A549 (cell line): Measurements from ENCODE around the gene AKR7A3. TPM values are rescaled to one million over a fixed set of nuclear protein-coding genes. Genes with fewer than 3 reads are reported as not detected.
A peak's percentile ranks its signal among the peaks of the same experiment; 100 is the strongest.

Source experiments
- ATAC-seq, 2 experiments: fragments of 200-7000 bp in 1 of 2; fragments of >200 bp in 1 of 2; cut with Nextera tagmentation in 1 of 2; cut with Tn5 transposase in 1 of 2; 3 replicates each; pipeline versions ENCODE4 v1.8.0 to v1.9.1; 2018 to 2020; ENCODE audit warnings: mild to moderate bottlenecking in 1 of 2, moderate library complexity in 1 of 2
- CTCF ChIA-PET: fragments of 300-600 bp; sonication (Branson Sonifier 250); formaldehyde crosslinking; extraction: SDS; loops from one replicate; lab custom pipeline; 2021; ENCODE audit warnings: antibody characterized with exemption, inconsistent platforms; lab: Yijun Ruan, JAX
- POLR2A ChIA-PET: fragments of 350-600 bp; formaldehyde crosslinking; extraction: SDS; loops from one replicate; lab custom pipeline; 2021; ENCODE audit warnings: antibody characterized with exemption, inconsistent platforms; lab: Yijun Ruan, JAX
- DNase-seq, 2 experiments: peaks; one replicate each; pipeline versions ENCODE4 v3.0.0 to v3.0.0-alpha.2; 2011 to 2016; ENCODE audit warnings: low read depth in 1 of 2, low spot score in 1 of 2
- FAIRE-seq: peaks from 2 replicates; lab custom pipeline; 2011; peaks lifted over from hg19 to GRCh38; lab: Jason Lieb, UNC
- H3K27ac ChIP-seq, 2 experiments: fragments of >200 bp; sonication (Bioruptor Twin); formaldehyde crosslinking; 3 replicates each; pipeline ENCODE4 v1.5.1; 2016 to 2017
- H3K4me1 ChIP-seq: fragments of >200 bp; sonication (Bioruptor Twin); formaldehyde crosslinking; 3 replicates; pipeline ENCODE4 v1.6.1; 2016
- H3K4me2 ChIP-seq: fragments of >200 bp; sonication (Bioruptor Twin); formaldehyde crosslinking; 3 replicates; pipeline ENCODE4 v1.6.1; 2016
- H3K4me3 ChIP-seq: fragments of >200 bp; sonication (Bioruptor Twin); formaldehyde crosslinking; 3 replicates; pipeline ENCODE4 v1.5.1; 2016
- H3K9me3 ChIP-seq: fragments of >200 bp; sonication (Bioruptor Twin); formaldehyde crosslinking; 3 replicates; pipeline ENCODE4 v1.6.1; 2016
- ESRRA ChIP-seq: fragments of 150-350 bp; IDR thresholded peaks from 2 replicates; pipeline ENCODE4 v1.6.1; 2014; ENCODE audit warnings: mild to moderate bottlenecking, low read length, borderline replicate concordance
- FOXS1 ChIP-seq: fragments of 250-450 bp; sonication (Bioruptor Pico); IDR thresholded peaks from 2 replicates; pipeline ENCODE4 v1.5.0; 2020; ENCODE audit warnings: mild to moderate bottlenecking, moderate library complexity
- HOXA7 ChIP-seq: fragments of 250-450 bp; sonication (Bioruptor Pico); IDR thresholded peaks from 2 replicates; pipeline ENCODE4 v1.5.0; 2020; ENCODE audit warnings: mild to moderate bottlenecking, moderate library complexity
- HOXB13 ChIP-seq: fragments of 250-450 bp; sonication (Bioruptor Pico); IDR thresholded peaks from 2 replicates; pipeline ENCODE4 v1.5.0; 2020; ENCODE audit warnings: low read depth, mild to moderate bottlenecking, moderate library complexity
- HOXB5 ChIP-seq: fragments of 250-450 bp; sonication (Bioruptor Pico); IDR thresholded peaks from 2 replicates; pipeline ENCODE4 v1.5.0; 2020; ENCODE audit warnings: mild to moderate bottlenecking, moderate library complexity
- KDM1A ChIP-seq: fragments of 200-600 bp; sonication (generic); IDR thresholded peaks from 2 replicates; pipeline ENCODE4 v1.6.1; 2016; ENCODE audit warnings: low read depth, mild to moderate bottlenecking
- KDM5A ChIP-seq: fragments of 200-600 bp; sonication (generic); IDR thresholded peaks from 2 replicates; pipeline ENCODE4 v1.6.1; 2016; ENCODE audit warnings: antibody characterized with exemption, mild to moderate bottlenecking
- MAZ ChIP-seq: fragments of 150-350 bp; IDR thresholded peaks from 2 replicates; pipeline ENCODE4 v1.6.1; 2014; ENCODE audit warnings: antibody characterized with exemption, low read depth, low read length, borderline replicate concordance
- NR3C1 ChIP-seq: fragments of >200 bp; sonication (Bioruptor Twin); formaldehyde crosslinking; IDR thresholded peaks from 3 replicates; pipeline ENCODE4 v1.6.1; 2017
- RAD21 ChIP-seq, 2 experiments: fragments of >200 bp in 1 of 2; sonication (Bioruptor Twin) in 1 of 2; formaldehyde crosslinking in 1 of 2; IDR thresholded peaks in 1 of 2; conservative IDR thresholded peaks in 1 of 2; 2 replicates in 1 of 2; 3 replicates in 1 of 2; pipeline ENCODE4 v1.6.1; 2012 to 2018; ENCODE audit warnings: inconsistent platforms in 1 of 2
- RARB ChIP-seq: fragments of 250-450 bp; sonication (Bioruptor Pico); IDR thresholded peaks from 2 replicates; pipeline ENCODE4 v1.8.0; 2021; ENCODE audit warnings: mild to moderate bottlenecking, moderate library complexity
- RFX5 ChIP-seq: fragments of 450-650 bp; IDR thresholded peaks from 2 replicates; pipeline ENCODE4 v1.7.1; 2014; ENCODE audit warnings: antibody characterized with exemption, mild to moderate bottlenecking, moderate library complexity
- RNF2 ChIP-seq: fragments of 200-600 bp; sonication (generic); IDR thresholded peaks from 2 replicates; pipeline ENCODE4 v1.6.1; 2016; ENCODE audit warnings: low read depth, mild to moderate bottlenecking, antibody characterized with exemption, moderate library complexity, borderline replicate concordance
- SREBF2 ChIP-seq: fragments of 450-650 bp; IDR thresholded peaks from 2 replicates; pipeline ENCODE4 v1.6.1; 2014; ENCODE audit warnings: mild to moderate bottlenecking, moderate library complexity
- WGBS: methylation state at CpG from one replicate; pipeline ENCODE4 v1.1.6; 2017; ENCODE audit errors: missing lambda C conversion rate; 5-methylcytosine and 5-hydroxymethylcytosine counted together
- polyA plus RNA-seq, 4 experiments: library from polyadenylated mRNA; depleted of rRNA in 3 of 4; stranded (reverse); fragments of >200 nt; fragmentation: RNase III in 1 of 4; extraction: RNeasy Plus Mini Kit Qiagen cat#74134 plus additional on column Dnase treatment in 1 of 4; gene quantifications; 2 replicates in 3 of 4; 3 replicates in 1 of 4; pipeline ENCODE4 v1.2.3, GENCODE V29; 2011 to 2017
- TF ChIP-seq, protein P1 (sequence below): IDR thresholded peaks from 2 replicates; pipeline ENCODE4 v1.6.1; 2012
- TF ChIP-seq, protein P2 (sequence below): IDR thresholded peaks from 2 replicates; pipeline ENCODE4 v1.6.1; 2012
- TF ChIP-seq, protein P3 (sequence below): fragments of 450-650 bp; IDR thresholded peaks from 2 replicates; pipeline ENCODE4 v1.6.1; 2014; ENCODE audit warnings: antibody characterized with exemption
- TF ChIP-seq, protein P4 (sequence below): fragments of >200 bp; sonication (Bioruptor Twin); formaldehyde crosslinking; IDR thresholded peaks from 3 replicates; pipeline ENCODE4 v1.5.1; 2016
- TF ChIP-seq, protein P5 (sequence below): fragments of >200 bp; sonication (Bioruptor Twin); formaldehyde crosslinking; IDR thresholded peaks from 2 replicates; pipeline ENCODE4 v1.6.1; 2016
- TF ChIP-seq, protein P6 (sequence below): fragments of >200 bp; sonication (Bioruptor Twin); formaldehyde crosslinking; IDR thresholded peaks from 3 replicates; pipeline ENCODE4 v1.6.1; 2016
- TF ChIP-seq, protein P7 (sequence below): fragments of 250-450 bp; sonication (Bioruptor Pico); IDR thresholded peaks from 2 replicates; pipeline ENCODE4 v1.5.0; 2021; ENCODE audit warnings: mild to moderate bottlenecking, moderate library complexity, borderline replicate concordance

Gene AKR7A3
- polyA plus RNA-seq, 2 of the 4 experiments (the other 2 are of a cell fraction): 0.10 to 0.21 TPM

DNA sequence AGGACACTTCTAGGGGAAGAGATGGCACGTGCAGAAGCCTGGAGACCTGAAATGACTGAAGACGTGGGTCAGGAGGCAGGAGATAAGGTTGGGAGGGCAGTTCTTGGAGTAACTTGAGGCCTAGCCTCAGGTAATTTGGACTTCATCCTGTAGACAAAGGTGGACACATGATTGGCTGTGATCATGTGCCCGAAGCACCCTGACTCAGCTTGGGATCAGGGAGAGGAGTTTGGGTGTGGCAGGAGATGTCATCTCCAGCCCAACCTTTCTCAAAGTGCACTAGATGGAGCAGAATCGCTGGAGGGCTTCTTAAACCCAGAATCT is 25.0 kb upstream of the AKR7A3 start:
- ATAC-seq (no peak), FAIRE-seq (no peak), DNase-seq (no peak)
- Histone ChIP-seq H3K27ac (no peak overlapping the region), H3K4me2 (peak overlapping the region; percentile 90), H3K4me1 (peaks cover 17% of the 10 kb centered on the region; the same call in 2 of the 3 replicates), H3K9me3 (no peaks in the 10 kb centered on the region)
- WGBS: 95% methylated on average over 3 of the region's 4 CpGs
- CTCF ChIA-PET: no interaction called here
- no peak for TF ChIP-seq KDM5A
- TF ChIP-seq, protein P1, sequence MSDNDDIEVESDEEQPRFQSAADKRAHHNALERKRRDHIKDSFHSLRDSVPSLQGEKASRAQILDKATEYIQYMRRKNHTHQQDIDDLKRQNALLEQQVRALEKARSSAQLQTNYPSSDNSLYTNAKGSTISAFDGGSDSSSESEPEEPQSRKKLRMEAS: no peak
- TF ChIP-seq, protein P2, sequence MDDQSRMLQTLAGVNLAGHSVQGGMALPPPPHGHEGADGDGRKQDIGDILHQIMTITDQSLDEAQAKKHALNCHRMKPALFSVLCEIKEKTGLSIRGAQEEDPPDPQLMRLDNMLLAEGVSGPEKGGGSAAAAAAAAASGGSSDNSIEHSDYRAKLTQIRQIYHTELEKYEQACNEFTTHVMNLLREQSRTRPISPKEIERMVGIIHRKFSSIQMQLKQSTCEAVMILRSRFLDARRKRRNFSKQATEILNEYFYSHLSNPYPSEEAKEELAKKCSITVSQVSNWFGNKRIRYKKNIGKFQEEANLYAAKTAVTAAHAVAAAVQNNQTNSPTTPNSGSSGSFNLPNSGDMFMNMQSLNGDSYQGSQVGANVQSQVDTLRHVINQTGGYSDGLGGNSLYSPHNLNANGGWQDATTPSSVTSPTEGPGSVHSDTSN: no peak
- TF ChIP-seq KDM1A: no peak
- TF ChIP-seq RNF2: no peak
- TF ChIP-seq MAZ: no peak
- TF ChIP-seq, all 56 proteins: peak for 0
- H3K4me3 ChIP-seq: no peak overlapping the region
- POLR2A ChIA-PET: no interaction called here

DNA sequence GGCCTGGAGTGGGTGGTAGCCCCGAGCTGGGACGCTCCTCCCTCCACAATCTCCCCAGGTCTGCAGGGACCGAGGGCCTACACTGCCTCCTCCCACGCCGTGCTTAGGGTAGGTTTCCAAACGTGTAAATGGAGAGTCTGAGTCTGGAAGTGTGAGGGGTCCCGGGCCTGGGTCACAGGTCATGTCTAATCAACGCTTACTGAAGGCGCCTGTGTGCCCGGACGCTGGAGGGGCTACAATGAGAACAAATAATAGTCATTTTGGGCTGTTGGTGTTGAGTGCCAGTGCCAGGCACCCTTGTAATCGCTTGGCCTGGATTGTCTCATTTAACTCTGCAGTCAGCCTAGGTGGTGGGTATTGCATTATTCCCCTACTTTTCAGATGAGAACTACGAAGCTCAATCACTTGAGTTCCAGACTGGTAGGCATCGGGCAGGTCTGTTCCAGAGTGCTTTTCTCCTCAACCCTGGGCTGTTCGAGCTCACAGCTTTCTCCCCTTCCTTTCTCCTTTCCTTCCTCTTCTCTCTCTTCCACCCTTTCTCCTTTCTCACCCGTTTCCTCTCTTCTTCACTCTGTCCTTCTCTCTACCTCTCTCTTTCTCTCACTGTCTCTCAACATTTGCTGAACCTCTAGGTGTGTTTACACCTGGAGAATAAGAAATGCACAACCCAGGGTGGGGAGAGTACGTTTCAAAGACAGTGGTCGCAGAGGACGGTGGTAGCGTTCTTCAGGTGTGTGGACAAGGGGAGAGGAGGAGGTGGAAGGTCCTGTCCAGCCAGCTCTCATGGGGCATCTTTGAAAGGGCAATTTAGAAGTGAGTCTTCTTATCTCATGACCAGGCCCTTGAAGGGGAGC is 24.4 kb upstream of the AKR7A3 start:
- POLR2A ChIA-PET: interaction anchor here (1.0 kb wide), 1 partner anchor 20 kb away, joined by 3 read pairs; no protein-coding TSS in a partner anchor
- Histone ChIP-seq H3K4me3 (peak overlapping the region; percentile 79), H3K9me3 (no peaks in the 10 kb centered on the region), H3K27ac (peak overlapping the region; percentile 79 to 94), H3K4me2 (peak overlapping the region; percentile 90), H3K4me1 (peaks cover 17% of the 10 kb centered on the region; the same call in 2 of the 3 replicates)
- FAIRE-seq: no peak
- TF ChIP-seq FOXS1 (CRISPR knock-in tag) (no peak), HOXB13 (CRISPR knock-in tag) (no peak), RFX5 (no peak), ESRRA (no peak), HOXB5 (CRISPR knock-in tag) (no peak), SREBF2 (no peak), HOXA7 (CRISPR knock-in tag) (no peak), KDM5A (no peak), NR3C1 (no peak), RARB (CRISPR knock-in tag) (no peak), RAD21 (conservative IDR thresholded peaks at IDR 0.05 in 1 of 2, IDR thresholded peaks at IDR 0.05 in 1 of 2) (no peak)
- TF ChIP-seq, protein P2: no peak
- TF ChIP-seq, protein P3, sequence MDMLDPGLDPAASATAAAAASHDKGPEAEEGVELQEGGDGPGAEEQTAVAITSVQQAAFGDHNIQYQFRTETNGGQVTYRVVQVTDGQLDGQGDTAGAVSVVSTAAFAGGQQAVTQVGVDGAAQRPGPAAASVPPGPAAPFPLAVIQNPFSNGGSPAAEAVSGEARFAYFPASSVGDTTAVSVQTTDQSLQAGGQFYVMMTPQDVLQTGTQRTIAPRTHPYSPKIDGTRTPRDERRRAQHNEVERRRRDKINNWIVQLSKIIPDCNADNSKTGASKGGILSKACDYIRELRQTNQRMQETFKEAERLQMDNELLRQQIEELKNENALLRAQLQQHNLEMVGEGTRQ: no peak
- TF ChIP-seq, protein P4, sequence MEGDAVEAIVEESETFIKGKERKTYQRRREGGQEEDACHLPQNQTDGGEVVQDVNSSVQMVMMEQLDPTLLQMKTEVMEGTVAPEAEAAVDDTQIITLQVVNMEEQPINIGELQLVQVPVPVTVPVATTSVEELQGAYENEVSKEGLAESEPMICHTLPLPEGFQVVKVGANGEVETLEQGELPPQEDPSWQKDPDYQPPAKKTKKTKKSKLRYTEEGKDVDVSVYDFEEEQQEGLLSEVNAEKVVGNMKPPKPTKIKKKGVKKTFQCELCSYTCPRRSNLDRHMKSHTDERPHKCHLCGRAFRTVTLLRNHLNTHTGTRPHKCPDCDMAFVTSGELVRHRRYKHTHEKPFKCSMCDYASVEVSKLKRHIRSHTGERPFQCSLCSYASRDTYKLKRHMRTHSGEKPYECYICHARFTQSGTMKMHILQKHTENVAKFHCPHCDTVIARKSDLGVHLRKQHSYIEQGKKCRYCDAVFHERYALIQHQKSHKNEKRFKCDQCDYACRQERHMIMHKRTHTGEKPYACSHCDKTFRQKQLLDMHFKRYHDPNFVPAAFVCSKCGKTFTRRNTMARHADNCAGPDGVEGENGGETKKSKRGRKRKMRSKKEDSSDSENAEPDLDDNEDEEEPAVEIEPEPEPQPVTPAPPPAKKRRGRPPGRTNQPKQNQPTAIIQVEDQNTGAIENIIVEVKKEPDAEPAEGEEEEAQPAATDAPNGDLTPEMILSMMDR: no peak
- TF ChIP-seq, protein P5, sequence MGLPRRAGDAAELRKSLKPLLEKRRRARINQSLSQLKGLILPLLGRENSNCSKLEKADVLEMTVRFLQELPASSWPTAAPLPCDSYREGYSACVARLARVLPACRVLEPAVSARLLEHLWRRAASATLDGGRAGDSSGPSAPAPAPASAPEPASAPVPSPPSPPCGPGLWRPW: no peak
- TF ChIP-seq, protein P6, sequence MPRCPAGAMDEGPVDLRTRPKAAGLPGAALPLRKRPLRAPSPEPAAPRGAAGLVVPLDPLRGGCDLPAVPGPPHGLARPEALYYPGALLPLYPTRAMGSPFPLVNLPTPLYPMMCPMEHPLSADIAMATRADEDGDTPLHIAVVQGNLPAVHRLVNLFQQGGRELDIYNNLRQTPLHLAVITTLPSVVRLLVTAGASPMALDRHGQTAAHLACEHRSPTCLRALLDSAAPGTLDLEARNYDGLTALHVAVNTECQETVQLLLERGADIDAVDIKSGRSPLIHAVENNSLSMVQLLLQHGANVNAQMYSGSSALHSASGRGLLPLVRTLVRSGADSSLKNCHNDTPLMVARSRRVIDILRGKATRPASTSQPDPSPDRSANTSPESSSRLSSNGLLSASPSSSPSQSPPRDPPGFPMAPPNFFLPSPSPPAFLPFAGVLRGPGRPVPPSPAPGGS: no peak
- TF ChIP-seq, protein P7, sequence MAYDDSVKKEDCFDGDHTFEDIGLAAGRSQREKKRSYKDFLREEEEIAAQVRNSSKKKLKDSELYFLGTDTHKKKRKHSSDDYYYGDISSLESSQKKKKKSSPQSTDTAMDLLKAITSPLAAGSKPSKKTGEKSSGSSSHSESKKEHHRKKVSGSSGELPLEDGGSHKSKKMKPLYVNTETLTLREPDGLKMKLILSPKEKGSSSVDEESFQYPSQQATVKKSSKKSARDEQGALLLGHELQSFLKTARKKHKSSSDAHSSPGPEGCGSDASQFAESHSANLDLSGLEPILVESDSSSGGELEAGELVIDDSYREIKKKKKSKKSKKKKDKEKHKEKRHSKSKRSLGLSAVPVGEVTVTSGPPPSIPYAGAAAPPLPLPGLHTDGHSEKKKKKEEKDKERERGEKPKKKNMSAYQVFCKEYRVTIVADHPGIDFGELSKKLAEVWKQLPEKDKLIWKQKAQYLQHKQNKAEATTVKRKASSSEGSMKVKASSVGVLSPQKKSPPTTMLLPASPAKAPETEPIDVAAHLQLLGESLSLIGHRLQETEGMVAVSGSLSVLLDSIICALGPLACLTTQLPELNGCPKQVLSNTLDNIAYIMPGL: no peak
- 86% methylated on average over 11 of the region's 20 CpGs for WGBS
- CTCF ChIA-PET: interaction anchor here (1.5 kb wide), 1 partner anchor 28 kb away, joined by 5 read pairs; no protein-coding TSS in a partner anchor
- no peak for DNase-seq
- peak in 1 of 2 experiments; percentile 53; a peak in 3 of 6 replicates for ATAC-seq
